GM18526 (cell line): ENCODE results near the gene REX1BD.

Experiments
- POLR2A ChIP-seq: IDR thresholded peaks from 3 replicates; pipeline ENCODE4 v1.6.1; 2011; ENCODE audit not compliant: insufficient read length; ENCODE audit errors: extremely low read depth

Gene REX1BD

DNA sequence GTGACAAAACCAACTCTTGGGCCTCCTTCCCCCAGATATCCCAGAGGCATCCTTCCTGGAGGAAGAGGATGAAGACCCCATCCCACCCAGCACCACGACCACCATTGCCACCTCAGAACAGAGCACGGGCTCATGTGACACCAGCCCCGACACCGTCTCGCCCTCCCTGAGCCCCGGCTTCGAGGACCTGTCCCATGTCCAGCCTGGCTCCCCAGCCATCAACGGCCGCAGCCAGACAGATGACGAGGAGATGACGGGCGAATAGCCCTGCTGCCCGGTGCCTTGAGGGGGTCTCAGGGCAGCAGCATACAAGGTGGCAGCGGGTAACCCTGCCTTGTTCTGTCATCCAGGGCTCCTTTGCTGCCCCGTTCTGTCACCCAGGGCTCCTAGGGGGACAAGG is 20.2 kb upstream of the REX1BD start:
- no peak for TF ChIP-seq POLR2A

DNA sequence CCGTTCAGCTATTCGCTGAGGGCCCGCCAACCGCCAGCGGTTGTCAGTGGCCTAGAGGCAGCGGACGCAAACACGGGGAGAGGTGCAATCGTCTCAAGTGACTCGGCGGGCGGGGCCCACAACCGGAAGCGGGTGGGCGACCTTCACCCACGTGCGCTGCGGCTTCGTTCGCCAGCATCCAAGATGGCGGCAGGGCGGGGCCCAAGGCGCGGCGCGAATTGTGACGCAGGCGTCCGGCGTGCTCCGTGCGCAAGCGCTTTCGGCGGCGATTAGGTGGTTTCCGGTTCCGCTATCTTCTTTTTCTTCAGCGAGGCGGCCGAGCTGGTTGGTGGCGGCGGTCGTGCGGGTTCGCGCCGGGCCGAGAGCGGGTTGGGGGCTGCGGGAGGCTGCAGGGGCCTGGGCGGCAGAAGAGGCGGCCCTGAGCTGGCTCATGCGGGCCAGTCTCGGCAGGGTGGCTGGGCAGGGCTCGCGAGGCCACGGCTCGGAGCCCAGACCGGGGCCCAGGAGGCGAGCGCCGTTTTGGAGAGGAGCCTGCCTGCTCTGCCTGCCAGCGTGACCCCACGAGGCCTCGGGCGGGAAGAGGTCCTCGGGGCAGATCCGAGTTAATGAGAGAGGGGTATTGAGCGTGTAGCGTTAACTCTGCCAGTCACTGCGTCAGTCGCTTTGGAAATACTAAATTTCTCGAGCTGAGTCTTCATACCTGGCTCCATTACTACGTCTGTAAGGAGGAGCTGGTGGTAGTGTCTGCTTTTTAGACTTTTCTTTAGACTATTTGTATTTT is 16.8 kb upstream of the REX1BD start, which contains the start of gene UBA52:
TSS of gene UBA52 (plus strand) at position 294 of the 781 bp plus-strand sequence. CDS start 1,444 bp downstream, outside the sequence.
- TF ChIP-seq POLR2A, result peak; percentile 98

DNA sequence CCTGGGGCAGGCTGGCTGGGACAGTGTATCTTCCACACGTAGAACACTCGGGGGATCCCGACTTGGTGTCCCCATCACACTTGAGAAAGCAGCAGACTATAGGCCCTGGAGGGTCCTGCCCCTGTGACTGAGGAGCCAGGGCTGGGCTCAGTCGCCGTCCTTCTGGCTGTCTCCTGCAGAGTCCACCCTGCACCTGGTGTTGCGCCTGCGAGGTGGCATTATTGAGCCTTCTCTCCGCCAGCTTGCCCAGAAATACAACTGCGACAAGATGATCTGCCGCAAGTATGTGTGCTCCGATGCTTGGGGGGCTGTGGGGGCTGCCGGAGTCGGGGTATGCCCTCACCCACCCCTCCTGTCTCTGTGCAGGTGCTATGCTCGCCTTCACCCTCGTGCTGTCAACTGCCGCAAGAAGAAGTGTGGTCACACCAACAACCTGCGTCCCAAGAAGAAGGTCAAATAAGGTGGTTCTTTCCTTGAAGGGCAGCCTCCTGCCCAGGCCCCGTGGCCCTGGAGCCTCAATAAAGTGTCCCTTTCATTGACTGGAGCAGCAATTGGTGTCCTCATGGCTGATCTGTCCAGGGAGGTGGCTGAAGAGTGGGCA is 13.8 kb upstream of the REX1BD start:
- no peak for TF ChIP-seq POLR2A

DNA sequence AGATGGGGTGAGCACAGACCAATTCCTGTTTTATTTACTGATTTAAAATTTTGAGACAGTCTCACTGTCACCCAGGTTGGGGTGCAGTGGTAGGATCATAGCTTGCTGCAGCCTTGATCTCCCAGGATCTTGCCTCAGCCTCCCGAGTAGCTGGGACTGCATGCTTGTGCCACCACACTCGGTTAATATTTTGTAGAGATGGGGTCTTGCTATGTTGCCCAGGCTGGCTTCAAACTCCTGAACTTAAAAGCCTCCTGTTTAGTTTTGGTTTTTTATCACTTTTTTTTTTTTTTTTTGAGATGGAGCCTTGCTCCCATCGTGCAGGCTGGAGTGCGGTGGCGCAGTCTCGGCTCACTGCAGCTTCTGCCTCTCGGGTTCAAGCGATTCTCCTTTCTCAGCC is 12.2 kb upstream of the REX1BD start:
- no peak for TF ChIP-seq POLR2A

DNA sequence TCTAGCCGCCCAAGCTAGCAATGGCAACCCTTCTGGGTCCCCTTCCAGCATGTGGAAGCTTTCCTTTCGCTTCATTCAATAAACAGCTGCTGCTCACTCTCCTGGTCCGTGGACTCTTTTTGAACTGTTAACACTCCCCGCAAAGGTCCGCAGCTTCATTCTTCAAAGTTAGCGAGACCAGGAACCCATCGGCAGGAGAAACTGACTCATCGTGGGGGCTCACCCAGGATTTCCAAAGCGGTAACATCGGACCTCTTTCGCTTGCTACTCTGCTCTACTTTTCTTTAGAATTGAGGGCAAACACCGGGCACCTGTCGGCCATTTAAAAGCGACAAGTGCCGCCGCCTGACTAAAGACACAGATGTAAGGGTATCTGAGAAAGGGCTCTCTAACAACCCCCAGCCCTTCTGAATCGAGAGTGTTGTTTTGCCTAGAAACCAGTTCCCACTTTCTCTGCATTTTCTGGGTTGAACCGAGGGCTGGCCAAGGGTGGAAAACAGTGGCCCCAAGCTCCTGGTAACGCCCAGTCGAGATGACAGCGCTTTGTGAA is 11.2 kb upstream of the REX1BD start:
- TF ChIP-seq POLR2A, result no peak

DNA sequence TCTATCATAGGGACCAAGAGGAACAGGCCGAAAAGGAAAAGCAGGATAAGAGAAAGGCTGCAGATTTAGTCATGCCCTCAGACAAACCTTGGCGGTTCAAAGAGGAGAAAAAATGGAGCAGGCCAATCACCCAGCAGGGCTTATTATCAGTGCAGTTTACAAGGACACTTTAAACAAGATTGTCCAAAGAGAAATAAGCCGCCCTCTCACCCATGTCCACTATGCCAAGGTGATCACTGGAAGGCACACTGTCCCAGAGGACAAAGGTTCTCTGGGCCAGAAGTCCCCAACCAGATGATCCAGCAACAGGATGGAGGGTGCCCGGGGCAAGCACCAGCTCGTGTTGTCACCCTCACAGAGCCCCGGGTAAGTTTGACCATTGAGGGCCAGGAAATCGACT is 8.3 kb upstream of the REX1BD start:
- no peak for TF ChIP-seq POLR2A

DNA sequence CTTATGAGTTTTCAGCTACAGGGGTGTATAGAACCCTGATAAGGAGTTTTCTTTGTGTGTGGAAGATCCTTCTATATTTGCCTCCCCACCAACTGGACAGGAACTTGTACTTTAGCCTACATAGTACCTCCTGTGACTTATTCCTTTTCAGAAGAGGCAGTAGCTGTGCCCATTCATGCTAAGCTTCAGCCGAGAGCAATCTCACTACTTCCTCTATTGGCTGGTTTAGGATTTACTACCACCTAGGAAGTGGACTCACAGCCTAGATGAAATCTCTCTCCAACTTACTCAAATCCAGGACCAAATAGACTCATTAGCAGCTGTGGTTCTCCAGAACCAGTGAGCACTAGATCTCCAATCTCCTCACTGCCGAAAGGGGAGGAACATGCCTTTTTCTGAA is 2.3 kb upstream of the REX1BD start:
- TF ChIP-seq POLR2A, result no peak

DNA sequence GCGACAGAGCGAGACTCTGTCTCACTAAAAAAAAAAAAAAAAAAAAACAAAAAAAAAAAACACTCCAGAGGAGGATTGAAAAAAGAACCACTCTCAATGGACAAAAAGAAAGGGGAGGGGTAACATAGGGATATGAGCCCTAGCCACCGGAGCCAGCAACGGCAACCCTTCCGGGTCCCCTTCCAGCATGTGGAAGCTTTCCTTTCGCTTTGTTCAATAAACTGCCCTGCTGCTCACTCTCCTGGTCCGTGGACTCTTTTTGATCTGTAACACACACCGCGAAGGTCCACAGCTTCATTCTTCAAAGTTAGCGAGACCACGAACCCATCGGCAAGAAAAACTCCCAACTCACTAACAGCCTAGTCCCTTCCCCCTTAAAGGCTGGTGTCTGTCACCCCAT is 1.0 kb upstream of the REX1BD start:
- TF ChIP-seq POLR2A, result no peak

DNA sequence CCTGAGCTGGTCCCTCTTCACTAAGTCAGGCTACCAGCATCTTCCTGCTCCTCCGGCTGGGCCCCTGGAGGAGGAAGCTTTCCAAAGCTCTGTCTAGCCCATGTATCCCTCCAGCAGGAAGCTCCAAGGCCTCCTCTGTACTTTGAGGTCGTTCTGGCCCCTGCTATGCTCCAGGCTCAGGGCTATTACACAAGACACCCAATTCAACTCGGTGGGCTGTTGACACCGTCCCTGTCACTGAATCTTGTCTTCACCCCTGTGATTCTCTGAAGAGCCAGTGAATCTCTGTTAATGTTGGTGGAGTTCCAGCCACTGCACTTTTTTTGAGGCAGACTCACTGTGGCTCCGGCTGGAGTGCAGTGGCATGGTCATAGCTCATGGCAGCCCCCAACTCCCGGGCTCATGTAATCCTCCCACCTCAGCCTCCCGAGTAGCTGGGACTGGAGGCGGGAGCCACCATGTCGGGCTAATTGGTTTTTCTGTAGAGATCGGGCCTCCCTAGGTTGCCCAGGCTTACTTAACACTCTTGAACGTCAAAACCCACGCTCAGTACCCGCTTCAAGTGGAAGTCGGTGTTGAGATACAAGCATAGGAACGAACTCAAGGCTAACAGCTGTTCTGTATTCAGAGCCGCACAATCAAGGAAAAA is 512 bp upstream of the REX1BD start:
- no peak for TF ChIP-seq POLR2A

DNA sequence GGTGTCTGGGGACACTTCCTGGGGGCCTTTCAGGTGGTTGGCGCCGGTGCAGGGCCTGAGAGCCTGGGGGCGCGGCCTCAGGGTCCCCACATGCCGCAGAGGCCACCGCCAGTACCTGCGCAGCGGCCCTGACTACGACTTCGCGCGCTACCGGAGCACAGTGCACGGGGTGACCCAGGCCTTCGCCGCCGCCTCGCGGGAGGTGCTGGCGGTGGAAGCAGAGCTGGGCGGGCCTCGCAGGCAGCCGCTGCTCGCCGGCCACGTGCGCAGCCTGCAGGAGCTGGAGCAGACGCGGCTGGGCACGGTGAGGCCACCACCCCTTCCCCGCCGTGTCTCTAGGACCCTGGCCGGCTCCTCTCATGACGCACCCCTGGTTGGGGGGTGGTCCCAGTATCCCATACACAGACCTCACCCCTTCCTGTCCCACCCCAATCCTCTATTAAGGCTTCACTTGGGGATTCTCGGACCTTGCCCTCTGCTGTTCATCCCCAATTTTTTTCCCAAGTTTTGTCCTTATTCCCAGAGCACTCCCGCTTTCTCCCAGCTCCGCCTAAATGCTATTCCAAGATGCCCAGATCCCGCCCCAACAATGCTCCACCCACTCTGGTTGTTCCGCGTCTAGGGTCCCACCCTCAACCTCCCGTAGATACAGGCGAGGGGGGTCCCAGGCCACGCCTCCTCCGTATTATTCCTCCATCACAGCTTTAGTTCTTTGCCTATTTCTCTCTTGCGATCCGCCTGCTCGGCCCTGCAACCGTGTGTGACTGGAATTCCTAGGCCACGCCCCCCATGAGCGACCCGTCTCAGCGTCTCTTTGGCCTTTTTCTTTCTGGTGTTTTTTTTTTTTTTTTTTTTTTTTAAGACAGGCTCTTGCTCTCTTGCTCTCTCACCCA is 1.0 kb downstream of the REX1BD start:
- no peak for TF ChIP-seq POLR2A

DNA sequence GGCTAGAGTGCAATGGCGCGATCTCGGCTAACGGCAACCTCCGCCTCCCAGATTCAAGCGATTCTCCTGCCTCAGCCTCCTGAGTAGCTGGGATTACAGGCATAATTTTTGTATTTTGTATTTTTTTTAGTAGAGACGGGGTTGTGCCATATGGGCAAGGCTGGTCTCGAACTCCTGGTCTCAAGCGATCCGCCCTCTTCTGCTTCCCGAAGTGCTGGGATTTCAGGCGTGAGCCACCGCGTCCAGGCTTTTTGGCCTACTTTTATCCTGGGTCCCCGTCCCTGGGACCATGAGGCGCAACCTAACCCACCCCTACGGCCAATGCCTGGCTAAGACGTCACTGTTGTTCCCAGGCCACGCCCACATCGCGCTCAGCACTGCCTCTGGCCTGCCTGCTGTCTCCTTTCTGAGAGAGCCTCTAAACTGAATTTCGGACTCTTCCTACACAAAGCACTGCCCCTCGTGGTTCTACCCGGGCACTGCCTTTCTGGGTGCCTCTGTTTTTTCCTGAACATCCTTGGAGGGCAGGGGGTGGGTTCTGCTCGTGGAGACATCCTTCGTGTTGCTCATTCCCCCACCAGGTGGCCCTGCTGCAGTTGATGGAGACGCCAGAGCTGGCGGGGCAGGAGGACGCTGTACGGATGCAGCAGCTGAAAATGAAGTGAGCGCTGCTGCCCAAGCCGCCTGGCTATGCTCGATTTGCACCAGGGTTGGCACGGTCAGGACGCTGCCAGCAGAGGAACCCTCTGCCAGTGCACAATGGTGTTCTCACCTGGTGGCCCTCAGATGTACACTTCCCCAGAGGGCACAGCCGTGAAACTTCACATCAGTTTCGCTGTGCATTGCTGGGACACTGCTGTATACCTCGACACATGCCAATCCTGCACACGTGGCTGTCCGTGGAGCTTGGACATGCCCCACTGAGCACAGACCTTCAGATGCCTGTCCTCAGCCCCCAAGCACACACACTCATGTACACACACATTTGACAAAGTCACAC is 2.0 kb downstream of the REX1BD start:
- TF ChIP-seq POLR2A, result no peak

DNA sequence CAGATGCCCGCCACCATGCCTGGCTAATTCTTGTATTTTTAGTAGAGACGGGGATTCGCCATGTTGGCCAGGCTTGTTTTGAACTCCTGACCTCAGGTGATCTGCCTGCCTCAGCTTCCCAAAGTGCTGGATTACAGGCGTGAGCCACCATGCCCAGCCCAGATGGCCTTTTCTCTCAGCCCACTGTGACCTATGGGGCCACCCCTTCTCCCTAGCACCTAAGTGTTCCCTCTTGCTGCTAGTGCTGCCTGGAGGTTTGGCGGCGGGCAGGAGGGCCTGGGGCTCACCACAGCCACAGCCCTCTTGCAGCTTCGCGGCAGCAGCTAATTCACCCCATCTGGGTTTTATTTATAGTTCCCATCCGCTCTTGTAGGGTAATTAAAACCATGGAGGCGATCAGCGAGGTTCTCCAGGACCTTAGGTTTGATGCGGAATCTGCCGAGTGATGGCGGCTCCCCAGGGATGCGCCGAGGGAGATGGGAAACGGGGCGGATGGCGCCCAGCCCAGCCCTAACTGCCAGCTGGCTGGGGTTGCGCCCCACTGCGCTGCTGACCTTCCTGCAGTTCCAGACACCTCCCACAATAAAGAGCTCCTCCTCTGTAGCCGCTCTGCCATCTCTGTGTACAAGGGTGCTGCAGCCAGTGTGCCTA is 3.3 kb downstream of the REX1BD start:
- no peak for TF ChIP-seq POLR2A

DNA sequence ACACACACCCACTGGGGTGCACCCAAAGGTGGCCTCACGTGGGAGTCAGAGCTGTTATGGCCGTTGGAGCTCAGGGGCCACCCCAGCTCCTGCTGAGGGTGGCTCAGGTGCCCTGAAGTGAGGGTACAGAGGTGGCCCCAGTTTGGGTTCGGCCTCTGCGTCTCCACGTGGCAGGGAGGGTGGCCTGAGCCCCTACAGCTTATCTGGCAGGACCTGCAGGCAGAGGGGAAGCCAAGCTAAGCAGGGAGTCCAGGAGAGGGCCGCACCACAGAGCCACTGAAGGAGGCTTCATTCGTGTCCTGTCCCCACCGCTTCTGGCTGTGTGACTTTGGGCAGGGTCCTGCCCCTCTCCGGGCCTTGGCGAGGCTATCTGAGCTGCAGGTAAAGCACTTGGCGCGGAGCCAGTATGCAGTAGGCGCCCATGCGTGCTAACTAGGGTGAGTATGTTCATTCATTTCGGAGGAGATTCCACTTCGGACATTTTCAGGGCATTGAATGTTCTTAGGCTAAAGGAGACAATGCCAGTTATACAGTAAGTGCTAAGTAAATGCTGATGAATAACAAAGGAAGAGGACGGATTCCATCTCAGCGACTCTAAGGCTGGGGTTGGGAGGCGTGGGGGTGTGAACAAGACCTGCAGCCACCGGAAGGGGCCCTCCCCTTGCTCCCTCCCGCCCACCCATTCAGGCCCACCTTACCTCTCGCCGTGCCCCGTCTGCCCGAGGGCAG is 4.9 kb downstream of the REX1BD start:
- TF ChIP-seq POLR2A, result no peak
